PC-9 (cell line): Measurements from ENCODE around the gene GGPS1.

Source experiments
- CTCF ChIP-seq: fragments of 200-600 bp; sonication (generic); conservative IDR thresholded peaks from 2 replicates; pipeline ENCODE4 v1.6.1; 2017; ENCODE audit warnings: mixed run types, antibody characterized with exemption, mild to moderate bottlenecking, moderate library complexity
- EZH2 ChIP-seq: fragments of 200-600 bp; sonication (generic); IDR thresholded peaks from 2 replicates; pipeline ENCODE4 v1.8.0; 2017; ENCODE audit warnings: antibody characterized with exemption, low read depth

DNA sequence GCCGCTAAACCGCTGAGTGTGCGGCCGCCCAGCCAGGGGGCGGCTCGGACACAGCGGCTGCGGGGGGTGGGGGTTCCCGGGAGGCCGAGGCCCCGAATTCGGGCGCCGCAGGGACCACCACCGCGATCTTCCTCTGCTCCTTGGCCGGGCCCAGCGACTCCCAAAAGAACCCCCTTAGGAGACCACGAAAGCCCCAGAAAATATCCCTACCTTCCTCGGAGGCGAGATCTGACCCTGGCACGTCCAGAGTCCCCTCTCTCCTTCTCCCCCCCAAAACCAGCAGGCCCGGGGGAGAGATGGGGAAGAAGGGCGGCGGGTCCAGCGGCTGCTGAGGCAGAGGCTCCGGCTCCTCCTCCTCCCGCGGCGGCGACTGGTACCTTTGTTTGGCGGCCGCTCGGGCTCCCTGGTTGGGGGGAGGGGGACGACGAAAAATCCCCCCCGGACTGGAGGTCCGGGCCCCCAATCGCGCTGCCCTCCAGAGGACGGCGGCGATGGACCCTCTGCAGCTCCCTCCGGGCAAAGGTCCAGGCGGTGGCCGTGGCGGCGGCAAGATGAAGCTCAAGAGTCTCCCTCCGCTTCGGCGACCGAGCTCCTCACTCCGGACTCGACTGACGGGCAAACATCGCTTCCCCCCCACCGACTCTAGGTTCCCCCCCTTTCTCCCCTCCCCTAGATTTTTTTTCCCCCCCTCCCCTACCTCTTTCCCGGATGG is 655 bp upstream of the GGPS1 start, which contains the start of gene ARID4B:
- no peak for TF ChIP-seq CTCF
- TF ChIP-seq EZH2: no peak
